Measurements from ENCODE around the gene RNF224. TPM values are rescaled to one million over a fixed set of nuclear protein-coding genes. Genes with fewer than 3 reads are reported as not detected.

Gene RNF224
- total and polyA plus RNA-seq, 12 donors: 0.06 TPM; not detected in 11

- DNase-seq: no peak
- WGBS, 4 donors: 88 to 94% (median 90%) methylated on average over 18 to 49 of the region's 49 CpGs
- Histone ChIP-seq H3K4me3 (no peak overlapping the region), H3K27me3 (no peaks in the 10 kb centered on the region), H3K4me1 (replicated peaks in 1 of 2) (peaks cover 5 to 9% of the 10 kb centered on the region in 2 donors), H3K36me3 (replicated peaks in 1 of 2) (no peaks in the 10 kb centered on the region), H3K27ac (no peak overlapping the region), H3K9me3 (replicated peaks in 1 of 3) (no peaks in the 10 kb centered on the region)
- intact Hi-C loops (cut with DNase I): no loop called here
- TF ChIP-seq CTCF (IDR thresholded peaks at IDR 0.05): no peak
- no peak for TF ChIP-seq POLR2A (IDR thresholded peaks at IDR 0.05)
Observed at GRCh38 chr9:137213160-137214060, 13.9 kb upstream of the RNF224 start.

GRCh38 chr9:137214620-137215019 is 12.7 kb upstream of the RNF224 start:
- peaks cover 17% of the 10 kb centered on the region in 2 donors for H3K4me1 ChIP-seq (replicated peaks in 1 of 2)
- 91 to 95% (median 93%) methylated on average over 10 to 19 of the region's 19 CpGs for WGBS, 4 donors
- H3K4me3 ChIP-seq: no peak overlapping the region
- intact Hi-C loops (cut with DNase I): no loop called here
- H3K36me3 ChIP-seq (replicated peaks in 1 of 2): no peaks in the 10 kb centered on the region
- no peaks in the 10 kb centered on the region for H3K27me3 ChIP-seq
- H3K27ac ChIP-seq: no peak overlapping the region
- no peak for DNase-seq
- no peaks in the 10 kb centered on the region for H3K9me3 ChIP-seq (replicated peaks in 1 of 3)
- TF ChIP-seq POLR2A (IDR thresholded peaks at IDR 0.05): no peak
- no peak for TF ChIP-seq CTCF (IDR thresholded peaks at IDR 0.05)

- H3K27ac ChIP-seq: no peak overlapping the region
Observed at GRCh38 chr9:137215196-137215986, 11.9 kb upstream of the RNF224 start.

More at GRCh38 chr9:137215196-137215986, 11.9 kb upstream of the RNF224 start:
- Histone ChIP-seq H3K9me3 (replicated peaks in 1 of 3) (no peaks in the 10 kb centered on the region), H3K4me3 (no peak overlapping the region), H3K36me3 (replicated peaks in 1 of 2) (no peaks in the 10 kb centered on the region), H3K27me3 (no peaks in the 10 kb centered on the region), H3K4me1 (replicated peaks in 1 of 2) (peaks cover 17 to 18% of the 10 kb centered on the region in 2 donors)
- TF ChIP-seq CTCF (IDR thresholded peaks at IDR 0.05): no peak
- TF ChIP-seq POLR2A (IDR thresholded peaks at IDR 0.05): no peak
- 90 to 94% (median 92%) methylated on average over 14 to 22 of the region's 22 CpGs for WGBS, 4 donors
- intact Hi-C loops (cut with DNase I): no loop called here
- no peak for DNase-seq

Data from adrenal gland (tissue), 12 donors.